Panc1 (cell line): ENCODE data around the gene NEB. TPM values are rescaled to one million over a fixed set of nuclear protein-coding genes. Genes with fewer than 3 reads are reported as not detected.

Experiments
- ATAC-seq: fragments of 200-7000 bp; cut with Tn5 transposase; 2 replicates; pipeline ENCODE4 v1.9.1; 2020; ENCODE audit warnings: mild to moderate bottlenecking, moderate library complexity
- BruUV-seq: library from RNA; stranded (reverse); fragments of 400-500 nt; replicated peaks from 2 replicates; lab custom pipeline; 2021; lab: Mats Ljungman, UMichigan
- CTCF ChIA-PET: fragments of 300-600 bp; sonication (Branson Sonifier 250); formaldehyde crosslinking; loops from one replicate; lab custom pipeline; 2022; ENCODE audit warnings: antibody characterized with exemption; lab: Charles Lee
- POLR2A ChIA-PET: fragments of 300-600 bp; sonication (Branson Sonifier 250); formaldehyde crosslinking; loops from one replicate; lab custom pipeline; 2022; ENCODE audit warnings: antibody characterized with exemption; lab: Charles Lee
- DNase-seq: peaks from one replicate; pipeline ENCODE4 v3.0.0-alpha.2; 2010; ENCODE audit warnings: low read depth, low spot score
- H3K27ac ChIP-seq: 2 replicates; pipeline ENCODE4 v1.5.1; 2011; ENCODE audit warnings: mild to moderate bottlenecking, low read length, inconsistent platforms
- H3K27me3 ChIP-seq: fragments of 200-500 bp; sonication (Bioruptor generic); 2 replicates; pipeline ENCODE4 v1.6.0; 2014; ENCODE audit warnings: low read length, inconsistent platforms; ENCODE audit not compliant: control insufficient read depth, insufficient read depth
- H3K36me3 ChIP-seq: fragments of 200-500 bp; sonication (Bioruptor generic); 2 replicates; pipeline ENCODE4 v1.5.1; 2014; ENCODE audit warnings: inconsistent platforms, mild to moderate bottlenecking, low read length, moderate library complexity; ENCODE audit not compliant: control insufficient read depth, insufficient read depth
- H3K4me1 ChIP-seq: 2 replicates; pipeline ENCODE4 v1.5.1; 2011; ENCODE audit warnings: inconsistent platforms, mild to moderate bottlenecking, low read length, moderate library complexity; ENCODE audit not compliant: control insufficient read depth, insufficient read depth
- H3K4me3 ChIP-seq, 2 experiments: 2 replicates each; pipeline ENCODE4 v1.5.1; 2011 to 2012; ENCODE audit warnings: low read depth in 2 of 2, low read length in 2 of 2, mild to moderate bottlenecking in 2 of 2, inconsistent platforms in 1 of 2, moderate library complexity in 1 of 2
- H3K9me3 ChIP-seq: fragments of 200-500 bp; sonication (Bioruptor generic); 2 replicates; pipeline ENCODE4 v1.5.1; 2014; ENCODE audit warnings: low read depth, mild to moderate bottlenecking, inconsistent platforms, low read length, moderate library complexity; ENCODE audit not compliant: control insufficient read depth, insufficient read depth
- CTCF ChIP-seq: fragments of 450-650 bp; IDR thresholded peaks from 2 replicates; pipeline ENCODE4 v1.5.1; 2017; ENCODE audit warnings: mild to moderate bottlenecking
- POLR2AphosphoS5 ChIP-seq: IDR thresholded peaks from 2 replicates; pipeline ENCODE4 v1.6.1; 2012; ENCODE audit warnings: mild to moderate bottlenecking, low read depth, low read length, moderate library complexity
- REST ChIP-seq, 2 experiments: IDR thresholded peaks; 2 replicates each; pipeline ENCODE4 v1.6.1; 2011 to 2012; ENCODE audit warnings: low read depth in 2 of 2, control low read depth in 1 of 2, low read length in 1 of 2, mild to moderate bottlenecking in 1 of 2, moderate library complexity in 1 of 2; ENCODE audit not compliant: insufficient read depth in 1 of 2
- SIN3A ChIP-seq: IDR thresholded peaks from 2 replicates; pipeline ENCODE4 v1.6.1; 2012; ENCODE audit warnings: low read depth, mild to moderate bottlenecking, low read length, moderate library complexity, borderline replicate concordance; ENCODE audit not compliant: insufficient read depth
- TCF7L2 ChIP-seq: IDR thresholded peaks from 2 replicates; pipeline ENCODE4 v1.6.1; 2011; ENCODE audit warnings: mild to moderate bottlenecking, low read depth, low read length, inconsistent platforms
- in situ Hi-C: cut with HindIII; loops from 2 replicates; pipeline ENCODE4 v1.10.0; 2016; ENCODE audit warnings: low sequenced_read_pairs, low pct_unique_long_range_greater_than_20kb
- intact Hi-C: fragments of 100-400 bp; cut with micrococcal nuclease; formaldehyde crosslinking; loops from one replicate; pipeline ENCODE4 v1.10.0; 2022; ENCODE audit not compliant: unreplicated experiment
- total RNA-seq: library from RNA; stranded (reverse); gene quantifications from one replicate; pipeline ENCODE4 v1.2.1, GENCODE V29; 2021; ENCODE audit not compliant: unreplicated experiment

Gene NEB
- total RNA-seq, 1 experiment from 2014 or later: 0.10 TPM

GRCh38 chr2:151569167-151569566 lies 165.1 kb downstream of the NEB start:
- ATAC-seq: no peak
- Histone ChIP-seq H3K27ac (no peak overlapping the region), H3K4me1 (no peaks in the 10 kb centered on the region), H3K36me3 (no peaks in the 10 kb centered on the region), H3K4me3 (no peak overlapping the region), H3K9me3 (no peaks in the 10 kb centered on the region), H3K27me3 (no peaks in the 10 kb centered on the region)
- BruUV-seq: no TSS peak
- DNase-seq: no peak
- in situ Hi-C loops: no loop called here
- intact Hi-C loops: no loop called here
- CTCF ChIA-PET: no interaction called here
- POLR2A ChIA-PET: no interaction called here
- TF ChIP-seq TCF7L2 (no peak), CTCF (no peak), REST (IDR thresholded peaks at IDR 0.05; ENCODE audit: insufficient read depth in 1 of 2, low read depth in 2 of 2, low read length in 1 of 2) (no peak), SIN3A (no peak), POLR2AphosphoS5 (no peak)

- intact Hi-C loops: no loop called here
- H3K9me3 ChIP-seq: no peaks in the 10 kb centered on the region
- POLR2A ChIA-PET: no interaction called here
- H3K36me3 ChIP-seq: no peaks in the 10 kb centered on the region
- CTCF ChIA-PET: no interaction called here
- in situ Hi-C loops: no loop called here
- no TSS peak for BruUV-seq
- DNase-seq (no peak), ATAC-seq (no peak)
- no peaks in the 10 kb centered on the region for H3K4me1 ChIP-seq
- no peak overlapping the region for H3K4me3 ChIP-seq
- H3K27ac ChIP-seq: no peak overlapping the region
- TF ChIP-seq REST (IDR thresholded peaks at IDR 0.05; ENCODE audit: insufficient read depth in 1 of 2, low read depth in 2 of 2, low read length in 1 of 2) (no peak), CTCF (no peak), TCF7L2 (no peak), POLR2AphosphoS5 (no peak), SIN3A (no peak)
- no peaks in the 10 kb centered on the region for H3K27me3 ChIP-seq
These were observed 165.8 kb downstream of the NEB start for GRCh38 chr2:151568501-151568900.
